ENCODE measurements around the gene CLDN3. TPM values are rescaled to one million over a fixed set of nuclear protein-coding genes. Genes with fewer than 3 reads are reported as not detected.
A peak's percentile ranks its signal among the peaks of the same experiment; 100 is the strongest.
"Not testable (repeated sequence)": the region's sequence is repeated elsewhere in the genome, so short reads cannot be mapped to it uniquely, and the experiment has no call there.

The CLDN3 gene
- total RNA-seq, 1 experiment from 2014 or later: 16.5 TPM

GRCh38 chr7:73799282-73800141, 29.4 kb upstream of the CLDN3 start:
- Histone ChIP-seq H3K27ac (ENCODE audit: insufficient read length, low read depth, low read length) (no peak overlapping the region), H3K27me3 (ENCODE audit: insufficient read depth, low read length) (no peaks in the 10 kb centered on the region), H3K4ac (ENCODE audit: low read depth, low read length) (no peak overlapping the region), H2BK12ac (ENCODE audit: insufficient read length, low read depth, low read length) (no peak overlapping the region), H3K23me2 (ENCODE audit: insufficient read length, low read depth, low read length, poor library complexity, severe bottlenecking) (no peaks in the 10 kb centered on the region), H3K4me1 (ENCODE audit: insufficient read depth, low read length) (no peaks in the 10 kb centered on the region; the same call in 1 of the 2 replicates), H4K8ac (replicated peaks; ENCODE audit: insufficient read length, low read depth, low read length) (no peak overlapping the region), H2BK5ac (ENCODE audit: insufficient read length, low read length) (no peak overlapping the region), H3K79me2 (ENCODE audit: insufficient read depth, low read length) (no peaks in the 10 kb centered on the region), H2BK15ac (ENCODE audit: low read depth, low read length) (no peak overlapping the region), H4K20me1 (ENCODE audit: control insufficient read depth, insufficient read depth, insufficient read length) (no peaks in the 10 kb centered on the region), H3K4me2 (ENCODE audit: insufficient read depth, insufficient read length, low read length) (peak overlapping the region; percentile 11), H3K9me3 (ENCODE audit: control insufficient read depth, low read depth, low read length) (no peaks in the 10 kb centered on the region), H2AK5ac (ENCODE audit: insufficient read length, low read length) (no peak overlapping the region), H3K14ac (ENCODE audit: insufficient read depth, low read length) (no peak overlapping the region), H3K79me1 (ENCODE audit: insufficient read depth, low read depth, low read length, poor library complexity, severe bottlenecking) (no peaks in the 10 kb centered on the region), H2BK120ac (ENCODE audit: low read depth, low read length, poor library complexity, severe bottlenecking) (no peak overlapping the region), H3K56ac (ENCODE audit: insufficient read length, low read depth, low read length) (no peak overlapping the region), H2BK20ac (ENCODE audit: low read depth, low read length, poor library complexity, severe bottlenecking) (no peak overlapping the region), H4K91ac (ENCODE audit: insufficient read length, low read depth, low read length) (no peak overlapping the region), H3K23ac (ENCODE audit: insufficient read length, low read depth, low read length) (no peak overlapping the region), H3K9ac (ENCODE audit: extremely low read depth, insufficient read length, low read length) (no peak overlapping the region), H4K5ac (ENCODE audit: insufficient read length, low read depth, low read length) (no peak overlapping the region), H3K18ac (ENCODE audit: insufficient read length, low read depth, low read length) (no peak overlapping the region), H2AFZ (ENCODE audit: low read length) (no peak overlapping the region), H3T11ph (ENCODE audit: low read length) (no peak overlapping the region)
- Mint-ChIP-seq H3K36me3 (ENCODE audit: insufficient read depth in 1 of 3, low read depth in 3 of 3) (no peaks in the 10 kb centered on the region), H3K9me3 (peaks cover 5 to 10% of the 10 kb centered on the region in 2 experiments; a peak in 4 of 5 replicates), H3K27me3 (ENCODE audit: low read depth) (peaks cover 7% of the 10 kb centered on the region), H3K4me1 (peaks cover 9 to 10% of the 10 kb centered on the region in 2 experiments; a peak in 3 of 4 replicates), H3K4me3 (no peak overlapping the region), H3K27ac (peak overlapping the region in 2 of 3 experiments; percentile 3 to 18; a peak in 1 of 7 replicates)
- peak; percentile 16 for DNase-seq
- no peak for TF ChIP-seq CTCF (conservative IDR thresholded peaks at IDR 0.05)
- WGBS (ENCODE audit: extremely low coverage, insufficient read length, low lambda C conversion rate): no CpG with 5 or more reads among the region's 10 CpGs

GRCh38 chr7:73797176-73797575, 27.1 kb upstream of the CLDN3 start:
- H2BK5ac ChIP-seq (ENCODE audit: insufficient read length, low read length); H3K18ac ChIP-seq (ENCODE audit: insufficient read length, low read depth, low read length); H2AFZ ChIP-seq (ENCODE audit: low read length); H3K4me2 ChIP-seq (ENCODE audit: insufficient read depth, insufficient read length, low read length); H4K91ac ChIP-seq (ENCODE audit: insufficient read length, low read depth, low read length); H4K8ac ChIP-seq (replicated peaks; ENCODE audit: insufficient read length, low read depth, low read length); H4K5ac ChIP-seq (ENCODE audit: insufficient read length, low read depth, low read length); H3K4me3 Mint-ChIP-seq; H3K23ac ChIP-seq (ENCODE audit: insufficient read length, low read depth, low read length); H3K9ac ChIP-seq (ENCODE audit: extremely low read depth, insufficient read length, low read length); H2BK15ac ChIP-seq (ENCODE audit: low read depth, low read length); H3K27me3 Mint-ChIP-seq (ENCODE audit: low read depth); H3K27ac ChIP-seq (ENCODE audit: insufficient read length, low read depth, low read length); H3K56ac ChIP-seq (ENCODE audit: insufficient read length, low read depth, low read length); H3K27ac Mint-ChIP-seq; H3K23me2 ChIP-seq (ENCODE audit: insufficient read length, low read depth, low read length, poor library complexity, severe bottlenecking); H2BK120ac ChIP-seq (ENCODE audit: low read depth, low read length, poor library complexity, severe bottlenecking); H3K79me2 ChIP-seq (ENCODE audit: insufficient read depth, low read length); H3T11ph ChIP-seq (ENCODE audit: low read length); H3K4ac ChIP-seq (ENCODE audit: low read depth, low read length); H2AK5ac ChIP-seq (ENCODE audit: insufficient read length, low read length); H3K4me1 ChIP-seq (ENCODE audit: insufficient read depth, low read length); H4K20me1 ChIP-seq (ENCODE audit: control insufficient read depth, insufficient read depth, insufficient read length); H2BK12ac ChIP-seq (ENCODE audit: insufficient read length, low read depth, low read length); H3K36me3 Mint-ChIP-seq (ENCODE audit: insufficient read depth in 1 of 3, low read depth in 3 of 3); H2BK20ac ChIP-seq (ENCODE audit: low read depth, low read length, poor library complexity, severe bottlenecking); H3K9me3 Mint-ChIP-seq; H3K14ac ChIP-seq (ENCODE audit: insufficient read depth, low read length); DNase-seq; H3K27me3 ChIP-seq (ENCODE audit: insufficient read depth, low read length); H3K79me1 ChIP-seq (ENCODE audit: insufficient read depth, low read depth, low read length, poor library complexity, severe bottlenecking); H3K9me3 ChIP-seq (ENCODE audit: control insufficient read depth, low read depth, low read length): not testable (repeated sequence)
- peaks cover 12 to 17% of the 10 kb centered on the region in 2 experiments for H3K4me1 Mint-ChIP-seq
- WGBS (ENCODE audit: extremely low coverage, insufficient read length, low lambda C conversion rate): no CpG with 5 or more reads among the region's 34 CpGs
